T-helper 2 cell treated with Interferon-gamma antibody and Interleukin-4, amounts not matched to agents 5 μg/mL and 100 μg/mL, for 36 hours (primary cell): ENCODE measurements around the gene SEC24D.

Source experiments
- DNase-seq: peaks from one replicate; pipeline ENCODE4 v3.0.0; 2021; ENCODE audit warnings: low spot score
- H3K27ac Mint-ChIP-seq: one replicate; pipeline ENCODE4 v1.8.0; 2021; ENCODE audit warnings: mild to moderate bottlenecking, mixed read lengths
- H3K27me3 Mint-ChIP-seq: one replicate; pipeline ENCODE4 v1.8.0; 2021; ENCODE audit warnings: low read depth, mixed read lengths
- H3K36me3 Mint-ChIP-seq: one replicate; pipeline ENCODE4 v1.8.0; 2021; ENCODE audit warnings: low read depth, mixed read lengths
- H3K4me1 Mint-ChIP-seq: one replicate; pipeline ENCODE4 v1.8.0; 2021; ENCODE audit warnings: low read depth, mixed read lengths
- H3K4me3 Mint-ChIP-seq: one replicate; pipeline ENCODE4 v1.8.0; 2022; ENCODE audit warnings: mild to moderate bottlenecking, moderate library complexity, mixed read lengths
- H3K9me3 Mint-ChIP-seq: one replicate; pipeline ENCODE4 v1.8.0; 2021; ENCODE audit warnings: mixed read lengths

SEC24D gene

GRCh38 chr4:118683513-118683912, 152.4 kb downstream of the SEC24D start:
- Mint-ChIP-seq H3K4me3 (no peak overlapping the region), H3K4me1 (peaks cover 22% of the 10 kb centered on the region), H3K36me3 (peaks cover 9% of the 10 kb centered on the region), H3K27me3 (no peaks in the 10 kb centered on the region), H3K9me3 (no peaks in the 10 kb centered on the region), H3K27ac (no peak overlapping the region)
- no peak for DNase-seq

- Mint-ChIP-seq H3K9me3 (no peaks in the 10 kb centered on the region), H3K27ac (no peak overlapping the region), H3K27me3 (no peaks in the 10 kb centered on the region), H3K4me3 (no peak overlapping the region), H3K4me1 (peaks cover 22% of the 10 kb centered on the region), H3K36me3 (peaks cover 8% of the 10 kb centered on the region)
- no peak for DNase-seq
Observed at GRCh38 chr4:118682928-118683327, 153.0 kb downstream of the SEC24D start.

- Mint-ChIP-seq H3K27me3 (no peaks in the 10 kb centered on the region), H3K9me3 (no peaks in the 10 kb centered on the region), H3K27ac (no peak overlapping the region), H3K4me3 (no peak overlapping the region), H3K36me3 (peaks cover 2% of the 10 kb centered on the region), H3K4me1 (peaks cover 13% of the 10 kb centered on the region)
- DNase-seq: no peak
Observed at GRCh38 chr4:118680808-118681207, 155.1 kb downstream of the SEC24D start.

- Mint-ChIP-seq H3K27me3 (no peaks in the 10 kb centered on the region), H3K9me3 (no peaks in the 10 kb centered on the region)
Observed at GRCh38 chr4:118676128-118676527, 159.8 kb downstream of the SEC24D start.

More at GRCh38 chr4:118676128-118676527, 159.8 kb downstream of the SEC24D start:
- Mint-ChIP-seq H3K27ac (no peak overlapping the region), H3K4me1 (no peaks in the 10 kb centered on the region), H3K36me3 (no peaks in the 10 kb centered on the region), H3K4me3 (no peak overlapping the region)
- DNase-seq: no peak
